BE2C (cell line): Measurements from ENCODE around the gene EEFSEC.

ENCODE experiments used
- DNase-seq: peaks from one replicate; pipeline ENCODE4 v3.0.0-alpha.2; 2020
- H3K27me3 ChIP-seq: fragments of 250-450 bp; sonication (Bioruptor Pico); 2 replicates; pipeline ENCODE4 v1.5.1; 2020; ENCODE audit warnings: mild to moderate bottlenecking
- H3K36me3 ChIP-seq: fragments of 250-450 bp; sonication (Bioruptor Pico); 2 replicates; pipeline ENCODE4 v1.5.1; 2020; ENCODE audit warnings: mild to moderate bottlenecking
- H3K4me1 ChIP-seq: fragments of 250-450 bp; sonication (Bioruptor Pico); 2 replicates; pipeline ENCODE4 v1.5.1; 2020
- H3K4me3 ChIP-seq: 2 replicates; pipeline ENCODE4 v1.5.1; 2011; ENCODE audit warnings: low read depth, low read length
- H3K9me3 ChIP-seq: fragments of 250-450 bp; sonication (Bioruptor Pico); 2 replicates; pipeline ENCODE4 v1.5.1; 2020
- TF ChIP-seq, protein P1 (sequence below): IDR thresholded peaks from 2 replicates; pipeline ENCODE4 v1.5.1; 2012; ENCODE audit warnings: mild to moderate bottlenecking, low read depth, low read length

EEFSEC gene

DNA sequence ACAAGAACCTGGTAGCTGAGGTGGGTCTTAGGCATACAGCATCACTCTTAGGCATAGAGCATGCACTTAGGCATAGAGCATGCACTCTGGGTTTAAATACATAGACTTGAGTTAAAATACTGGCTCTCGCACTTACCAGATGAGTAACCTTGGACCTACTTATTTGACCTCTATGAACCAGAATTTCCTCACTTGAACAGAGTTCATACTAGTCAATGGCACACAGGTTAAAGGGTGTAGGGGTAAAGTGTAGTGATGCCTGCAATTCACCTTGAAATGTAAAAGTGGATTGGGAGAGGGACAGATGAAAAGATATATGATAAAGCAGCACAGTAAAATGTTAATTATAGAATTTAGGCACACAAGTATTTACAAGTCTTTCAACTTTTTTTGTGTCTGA lies 31.3 kb upstream of the EEFSEC start:
- DNase-seq, result no peak
- Histone ChIP-seq H3K27me3 (no peaks in the 10 kb centered on the region), H3K4me3 (peak overlapping the region; percentile 94; the same call in 1 of the 2 replicates), H3K9me3 (no peaks in the 10 kb centered on the region), H3K4me1 (no peaks in the 10 kb centered on the region; the same call in 1 of the 2 replicates), H3K36me3 (peaks cover 29% of the 10 kb centered on the region)
- TF ChIP-seq, protein P1, sequence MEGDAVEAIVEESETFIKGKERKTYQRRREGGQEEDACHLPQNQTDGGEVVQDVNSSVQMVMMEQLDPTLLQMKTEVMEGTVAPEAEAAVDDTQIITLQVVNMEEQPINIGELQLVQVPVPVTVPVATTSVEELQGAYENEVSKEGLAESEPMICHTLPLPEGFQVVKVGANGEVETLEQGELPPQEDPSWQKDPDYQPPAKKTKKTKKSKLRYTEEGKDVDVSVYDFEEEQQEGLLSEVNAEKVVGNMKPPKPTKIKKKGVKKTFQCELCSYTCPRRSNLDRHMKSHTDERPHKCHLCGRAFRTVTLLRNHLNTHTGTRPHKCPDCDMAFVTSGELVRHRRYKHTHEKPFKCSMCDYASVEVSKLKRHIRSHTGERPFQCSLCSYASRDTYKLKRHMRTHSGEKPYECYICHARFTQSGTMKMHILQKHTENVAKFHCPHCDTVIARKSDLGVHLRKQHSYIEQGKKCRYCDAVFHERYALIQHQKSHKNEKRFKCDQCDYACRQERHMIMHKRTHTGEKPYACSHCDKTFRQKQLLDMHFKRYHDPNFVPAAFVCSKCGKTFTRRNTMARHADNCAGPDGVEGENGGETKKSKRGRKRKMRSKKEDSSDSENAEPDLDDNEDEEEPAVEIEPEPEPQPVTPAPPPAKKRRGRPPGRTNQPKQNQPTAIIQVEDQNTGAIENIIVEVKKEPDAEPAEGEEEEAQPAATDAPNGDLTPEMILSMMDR, result no peak

DNA sequence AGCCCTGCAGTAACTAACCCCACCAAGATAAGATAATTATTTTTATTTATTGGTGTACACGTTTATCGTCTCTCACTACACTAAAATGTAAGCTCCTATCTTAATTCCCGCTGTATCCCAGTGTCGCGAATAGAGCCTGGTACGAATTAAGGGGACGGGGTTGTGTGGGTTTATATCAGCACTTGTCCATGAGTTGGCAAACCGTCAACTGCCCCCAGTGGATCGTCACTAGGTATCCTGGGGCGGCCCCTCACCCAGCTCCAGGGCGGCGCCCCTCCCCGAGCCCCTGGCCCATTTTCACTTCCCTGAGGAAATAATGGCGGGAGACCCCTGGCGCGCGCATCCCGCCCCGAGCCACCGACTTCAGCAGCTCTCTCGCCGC lies 30.1 kb upstream of the EEFSEC start:
- H3K36me3 ChIP-seq, result peaks cover 21% of the 10 kb centered on the region
- no peaks in the 10 kb centered on the region for H3K27me3 ChIP-seq
- H3K4me1 ChIP-seq, result no peaks in the 10 kb centered on the region; the same call in 1 of the 2 replicates
- peak overlapping the region; percentile 94 for H3K4me3 ChIP-seq
- DNase-seq, result no peak
- no peaks in the 10 kb centered on the region for H3K9me3 ChIP-seq
- TF ChIP-seq, protein P1, result no peak

DNA sequence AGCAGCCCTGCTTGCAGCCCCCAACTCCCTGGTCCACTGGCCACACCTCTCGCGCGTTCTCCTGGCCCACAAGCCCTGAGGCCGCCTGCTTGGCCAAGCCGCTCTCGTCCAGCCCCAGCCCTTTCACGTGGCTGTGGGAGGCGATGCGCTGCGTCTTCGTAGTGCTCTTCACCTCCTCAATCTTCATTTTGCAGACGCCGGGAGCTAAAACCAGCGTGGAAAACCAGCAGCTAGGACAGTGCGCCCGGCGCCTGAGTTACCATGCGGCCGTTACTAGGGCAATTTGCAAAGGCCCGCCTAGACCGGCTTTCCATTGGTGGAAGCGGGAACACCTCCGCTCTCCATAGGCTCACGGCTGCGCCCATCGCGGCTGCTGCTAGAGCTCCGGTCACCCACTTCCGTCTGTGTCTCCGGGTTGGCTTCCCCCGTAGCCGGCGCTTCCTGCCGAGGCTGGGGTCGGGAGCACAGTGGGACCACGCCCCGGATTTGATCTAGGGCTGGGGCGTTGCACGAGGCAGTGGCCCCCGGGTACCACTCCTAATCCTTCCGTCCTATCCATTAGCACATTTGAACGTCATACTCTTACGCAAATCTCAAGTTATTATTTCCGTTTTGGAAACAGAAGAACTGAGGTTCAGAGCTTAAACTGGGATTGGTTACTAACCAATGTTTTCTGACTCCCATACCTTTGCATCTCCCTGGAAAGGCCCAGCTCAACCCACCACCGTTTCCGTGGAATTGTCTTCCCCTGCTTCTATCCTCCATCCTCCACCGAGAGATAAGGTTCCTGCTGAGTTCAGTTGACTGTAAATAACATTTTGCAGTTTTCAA lies 29.5 kb upstream of the EEFSEC start, which contains the start of gene RUVBL1:
Gene RUVBL1 (minus strand): TSS at position 275 of the 831 bp plus-strand sequence. CDS start 88 bp downstream, at position 187.
- Histone ChIP-seq H3K4me3 (peak within 1 kb of the TSS; percentile 94), H3K27me3 (no peaks in the 10 kb centered on the region), H3K36me3 (peaks cover 15% of the 10 kb centered on the region), H3K9me3 (no peaks in the 10 kb centered on the region), H3K4me1 (no peaks in the 10 kb centered on the region)
- TF ChIP-seq, protein P1, result no peak
- peak; percentile 99 for DNase-seq

DNA sequence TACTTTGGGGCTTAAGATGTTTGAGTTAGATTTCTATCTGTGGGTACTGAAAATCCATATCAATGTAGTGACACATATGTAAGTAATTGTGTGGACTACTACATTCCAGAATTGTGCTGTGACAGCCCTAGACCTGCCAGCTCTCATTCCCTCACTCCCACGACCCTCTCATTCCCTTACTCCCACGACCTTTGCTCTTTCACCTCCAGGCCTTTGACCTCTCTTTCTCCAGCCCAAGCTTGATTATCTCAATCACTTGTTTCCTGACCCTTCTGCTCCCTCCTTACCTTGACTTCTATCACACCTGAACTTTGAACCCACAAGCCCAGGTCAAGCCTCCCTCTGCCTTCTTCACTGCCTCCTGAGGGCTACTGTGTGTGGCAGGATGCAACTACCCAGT lies 26.0 kb upstream of the EEFSEC start:
- no peaks in the 10 kb centered on the region for H3K4me1 ChIP-seq
- H3K27me3 ChIP-seq, result no peaks in the 10 kb centered on the region
- H3K4me3 ChIP-seq, result no peak overlapping the region
- TF ChIP-seq, protein P1, result no peak
- DNase-seq, result no peak
- peaks cover 2% of the 10 kb centered on the region; the same call in 1 of the 2 replicates for H3K36me3 ChIP-seq
- H3K9me3 ChIP-seq, result no peaks in the 10 kb centered on the region

DNA sequence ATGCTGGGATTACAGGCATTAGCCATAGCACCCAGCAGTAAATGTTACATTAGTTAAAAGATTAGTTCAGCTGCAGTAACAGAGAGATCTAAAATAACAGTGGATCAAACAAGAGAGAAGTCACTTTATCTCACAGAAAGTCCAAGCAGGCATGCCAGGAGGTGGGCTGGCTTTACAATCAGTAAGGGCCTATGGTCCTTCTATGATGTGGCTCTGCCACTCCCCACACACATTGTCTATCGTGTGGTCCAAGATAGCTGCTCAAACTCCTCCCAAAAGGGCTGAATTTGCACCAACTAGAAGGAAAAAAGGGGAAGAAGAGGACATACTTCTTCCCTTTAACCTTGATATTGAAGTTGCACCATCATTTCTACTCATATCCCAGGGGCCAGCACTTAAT lies 25.0 kb upstream of the EEFSEC start:
- TF ChIP-seq, protein P1, result no peak
- no peaks in the 10 kb centered on the region for H3K27me3 ChIP-seq
- H3K36me3 ChIP-seq, result no peaks in the 10 kb centered on the region
- H3K9me3 ChIP-seq, result no peaks in the 10 kb centered on the region
- H3K4me1 ChIP-seq, result no peaks in the 10 kb centered on the region
- no peak for DNase-seq
- no peak overlapping the region for H3K4me3 ChIP-seq
